Activated gamma-delta T cell (primary cell): ENCODE results near the gene SOX2.

Experiments used
- DNase-seq: peaks from one replicate; lab custom pipeline; 2025; lab: John Stamatoyannopoulos, UW
- total RNA-seq, 2 donors: gene quantifications; one replicate each; lab custom pipeline; 2026; lab: John Stamatoyannopoulos, UW

SOX2 gene
- 0 to 0.10 reads per million in 2 donors for total RNA-seq

GRCh38 chr3:181711325-181712135 is at the start of gene SOX2:
Gene SOX2, plus strand, starts transcription at chr3:181711925. Its CDS starts 436 bp downstream, at chr3:181712361.
- DNase-seq = no peak

DNA sequence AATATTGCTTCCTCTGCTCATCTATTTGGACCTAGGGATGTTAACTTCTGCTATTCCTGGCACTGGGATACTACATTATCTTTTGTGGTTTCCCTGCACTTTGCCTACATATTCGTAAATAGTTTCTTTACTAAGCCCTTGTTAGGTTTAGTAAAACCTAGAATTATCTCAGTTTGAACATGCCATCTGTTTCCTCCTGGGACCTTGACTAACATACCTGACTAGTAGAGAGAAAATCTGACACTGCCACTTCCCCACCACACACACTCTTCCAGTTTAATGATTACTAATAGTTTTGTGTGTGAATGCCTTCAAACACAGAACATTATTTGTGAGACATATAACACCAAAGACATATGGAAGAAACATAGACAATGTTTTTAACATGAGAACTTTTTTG is 28.2 kb upstream of the SOX2 start:
- no peak for DNase-seq

DNA sequence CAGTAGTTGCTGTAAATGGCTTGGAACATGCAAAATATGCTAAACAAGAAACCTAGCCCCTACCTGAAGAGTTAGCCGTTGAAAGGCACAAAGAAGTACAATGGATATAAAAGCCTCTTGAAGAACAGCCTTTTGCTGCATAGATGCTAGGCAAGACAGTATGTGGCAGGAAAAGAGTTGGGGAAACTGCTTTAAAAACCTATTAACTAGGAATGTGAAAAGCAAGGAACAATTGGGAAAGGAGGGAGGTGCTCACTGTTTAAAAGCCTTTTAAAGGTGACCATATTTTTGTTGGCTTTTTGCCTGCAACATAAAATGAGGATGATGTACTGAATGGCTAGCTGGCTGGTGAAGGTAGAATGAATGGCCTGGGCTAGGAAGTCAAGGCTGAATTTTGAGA is 24.5 kb upstream of the SOX2 start:
- DNase-seq = no peak

- DNase-seq = no peak
Measured at GRCh38 chr3:181687731-181688130, 24.0 kb upstream of the SOX2 start.

DNA sequence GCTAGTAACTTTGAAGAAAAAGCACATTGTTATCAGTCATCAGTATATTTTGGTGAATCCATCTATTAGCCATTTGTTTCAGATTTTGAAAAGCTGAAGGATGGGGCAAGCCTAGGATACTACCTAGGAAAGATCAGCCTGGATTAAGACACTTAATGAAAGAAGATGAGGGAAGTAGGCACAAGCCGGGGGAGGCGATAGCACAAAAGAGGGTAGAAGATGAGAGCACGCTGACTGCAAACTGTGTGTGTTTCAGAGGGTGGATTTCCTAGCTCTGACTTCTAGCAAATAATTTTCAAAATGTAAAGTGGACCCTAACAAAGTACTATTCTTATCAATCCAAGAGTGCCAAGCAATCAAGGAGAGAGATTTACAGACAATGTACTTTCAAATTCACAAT is 22.2 kb upstream of the SOX2 start:
- DNase-seq = no peak

DNA sequence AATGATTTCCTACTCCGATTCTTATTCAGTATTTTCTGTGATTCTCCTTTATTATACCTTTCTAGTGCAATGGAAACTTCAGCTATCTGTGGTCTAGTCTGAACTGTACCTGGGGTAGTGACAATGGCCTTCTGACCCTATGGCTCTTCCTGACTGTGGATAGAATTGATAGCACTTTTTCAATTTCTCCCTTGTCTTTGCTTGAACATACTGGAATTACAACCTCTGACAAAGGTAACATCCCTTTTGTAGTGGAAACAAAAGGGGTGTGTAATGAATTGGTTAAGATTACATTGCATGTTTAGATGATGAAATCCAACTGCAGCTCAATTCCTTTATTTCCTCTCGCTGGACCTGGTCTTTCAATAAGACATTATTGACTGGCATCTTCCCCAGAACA is 21.0 kb upstream of the SOX2 start:
- no peak for DNase-seq

GRCh38 chr3:181691901-181692300 is 19.8 kb upstream of the SOX2 start:
- no peak for DNase-seq

GRCh38 chr3:181692311-181693145 is 19.2 kb upstream of the SOX2 start:
- DNase-seq = no peak

DNA sequence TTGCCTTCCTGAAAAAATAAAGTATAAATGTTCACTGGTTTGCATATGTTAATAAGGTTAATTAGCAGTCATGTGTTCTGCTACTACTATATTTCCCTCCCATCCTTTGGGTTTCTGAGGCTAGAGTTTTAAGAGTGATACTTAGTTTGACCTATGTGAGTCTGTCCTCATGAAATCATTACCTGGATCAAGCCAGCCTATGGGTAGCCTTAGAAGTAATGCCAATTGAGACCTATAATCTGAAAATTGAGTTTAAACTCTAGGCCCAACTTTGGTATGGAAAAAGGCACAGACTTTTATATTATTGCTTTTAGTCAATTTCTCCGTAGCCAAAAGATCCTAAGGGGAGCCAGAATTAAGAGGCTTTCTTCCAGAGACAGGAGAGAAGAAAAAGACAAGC is 18.4 kb upstream of the SOX2 start:
- DNase-seq = no peak

- peak; percentile 11 for DNase-seq
Measured at GRCh38 chr3:181694805-181695660, 16.7 kb upstream of the SOX2 start.

GRCh38 chr3:181695661-181696491 is 15.8 kb upstream of the SOX2 start:
- no peak for DNase-seq

DNA sequence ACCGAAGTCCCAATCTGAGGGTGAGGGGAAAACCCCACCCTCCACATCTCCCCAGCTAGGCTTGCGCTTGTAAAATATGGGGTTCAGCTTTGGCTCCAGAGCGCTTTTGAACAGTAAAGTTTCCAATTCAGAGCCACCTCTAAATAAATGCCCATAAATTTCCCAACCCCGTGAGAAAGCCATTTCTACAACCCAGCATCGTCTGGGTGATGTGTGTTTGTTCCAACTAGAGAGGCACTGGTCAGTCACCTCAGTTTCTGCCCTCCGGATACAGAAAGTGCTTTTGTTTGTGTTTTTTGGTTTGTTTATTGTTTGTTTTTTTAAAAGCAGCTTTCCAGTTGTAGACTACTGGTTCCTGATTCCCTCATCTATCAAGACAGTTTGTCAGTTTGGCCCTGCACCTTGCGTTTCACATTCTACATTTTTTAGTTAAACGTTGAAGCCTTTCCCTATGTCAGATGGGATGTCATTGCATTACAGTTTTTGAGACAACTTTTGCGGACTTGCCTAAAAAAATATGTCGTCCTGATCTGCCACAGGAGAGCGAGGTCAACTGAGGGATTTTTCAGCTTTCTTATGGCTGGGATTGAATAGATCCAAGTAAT is 15.0 kb upstream of the SOX2 start:
- no peak for DNase-seq

DNA sequence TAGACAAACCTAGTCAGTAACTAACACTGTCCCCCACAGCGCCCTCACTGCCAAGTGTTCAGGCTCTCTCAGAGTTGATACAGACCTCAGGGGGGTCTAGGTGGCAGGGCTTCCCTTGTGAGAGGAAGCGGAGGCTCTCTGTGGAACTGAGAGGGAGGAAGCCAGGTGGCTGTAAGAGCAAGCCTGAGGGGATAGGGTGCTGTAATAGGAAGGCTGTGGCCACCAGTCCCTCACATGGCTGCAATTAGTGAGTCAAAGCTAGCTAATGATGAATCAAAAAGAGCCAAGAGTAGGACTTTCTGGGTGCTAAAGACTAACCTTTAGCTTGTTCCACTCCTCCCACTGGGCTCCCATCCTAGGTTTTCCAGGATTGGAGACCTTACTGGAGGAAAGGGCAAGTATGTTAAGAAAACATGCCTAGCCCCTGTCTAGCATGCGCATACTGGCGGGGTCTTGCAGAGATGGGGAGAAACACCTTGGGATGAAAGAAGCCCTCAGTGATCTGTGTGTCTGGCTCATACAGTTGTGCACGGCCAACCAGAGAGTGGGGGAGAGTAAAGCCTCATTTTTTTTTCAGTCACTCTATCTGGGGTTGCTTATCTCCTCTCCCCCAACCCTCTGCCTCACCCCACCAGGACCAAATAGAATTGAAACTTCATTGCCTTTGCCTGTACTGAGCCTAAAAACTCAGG is 13.3 kb upstream of the SOX2 start:
- DNase-seq = no peak

DNA sequence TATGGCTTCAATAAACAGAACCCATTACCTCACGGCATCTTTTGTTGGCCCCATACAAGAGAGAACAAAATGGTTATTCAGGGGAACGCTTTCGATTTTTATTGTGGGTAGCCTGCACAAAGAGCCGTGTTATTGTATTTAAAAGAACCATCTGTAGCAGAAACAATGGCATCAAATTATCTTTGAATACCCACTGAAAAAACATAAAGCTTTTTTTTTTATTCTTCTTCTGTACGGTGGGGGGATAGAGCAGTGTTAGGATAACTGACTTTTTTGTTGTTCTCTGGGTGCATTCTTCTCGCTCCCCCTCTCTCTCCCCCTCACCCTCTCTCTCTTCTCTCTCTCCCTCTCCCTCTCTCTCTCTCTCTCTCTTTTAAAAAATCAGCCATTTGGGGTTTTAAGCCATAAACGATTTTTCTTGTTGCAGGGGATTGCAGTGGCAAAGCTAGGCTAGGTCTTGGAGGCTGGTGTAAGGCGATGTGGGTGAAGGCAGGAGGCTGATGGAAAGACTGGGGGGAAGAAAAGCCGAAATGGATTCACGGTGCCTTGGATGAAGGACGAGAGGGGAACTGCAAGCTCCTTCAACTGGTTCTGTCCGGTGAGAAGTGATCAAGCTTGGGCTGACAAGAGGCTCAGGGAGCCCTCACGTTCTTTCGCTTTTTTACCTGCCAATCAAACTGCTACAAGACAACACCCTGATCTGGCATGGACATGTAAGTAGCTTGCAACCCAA is 12.4 kb upstream of the SOX2 start:
- DNase-seq = no peak

- no peak for DNase-seq
Measured at GRCh38 chr3:181700168-181701087, 11.3 kb upstream of the SOX2 start.

DNA sequence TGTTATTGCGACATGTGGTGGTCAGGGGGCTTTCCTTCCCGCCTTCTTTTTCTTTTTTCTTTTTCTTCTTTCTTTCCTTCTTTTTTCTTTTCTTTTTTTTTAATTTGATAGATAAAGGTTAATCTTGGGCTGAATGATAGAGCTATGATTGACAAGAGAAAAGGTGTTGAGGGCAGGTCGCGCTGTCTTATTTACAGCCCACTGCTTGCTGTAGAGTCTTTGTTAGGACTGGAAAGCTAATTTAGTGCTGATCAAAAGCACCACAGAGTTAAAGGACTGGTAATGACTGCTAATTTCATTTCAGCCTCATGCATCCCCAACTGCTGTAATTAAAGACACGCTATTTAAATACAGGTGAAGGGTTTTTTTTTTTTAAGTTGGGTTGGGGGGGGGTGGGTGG is 10.6 kb upstream of the SOX2 start:
- DNase-seq = no peak

GRCh38 chr3:181703601-181704420 is 7.9 kb upstream of the SOX2 start:
- no peak for DNase-seq
